A673 (cell line): Measurements from ENCODE around the gene ZMPSTE24.

Source experiments
- CTCF ChIP-seq: fragments of 300-800, 200-600 bp; sonication (generic); conservative IDR thresholded peaks from 2 replicates; pipeline ENCODE4 v1.5.1; 2017; ENCODE audit warnings: low read depth, mild to moderate bottlenecking, antibody characterized with exemption, low read length, moderate library complexity, mixed read lengths
- EZH2 ChIP-seq: fragments of 200-600 bp; sonication (generic); IDR thresholded peaks from 2 replicates; pipeline ENCODE4 v1.6.1; 2017; ENCODE audit warnings: borderline replicate concordance, low read depth, mild to moderate bottlenecking, mixed read lengths, antibody characterized with exemption, low read length; ENCODE audit not compliant: poor library complexity, severe bottlenecking

GRCh38 chr1:40339420-40340323 lies 81.6 kb downstream of the ZMPSTE24 start:
- no peak for TF ChIP-seq CTCF
- no peak for TF ChIP-seq EZH2
